ENCODE measurements around the gene ENPP7.

GRCh38 chr17:79707931-79708891 lies 22.5 kb upstream of the ENPP7 start:
- TF ChIP-seq CTCF (IDR thresholded peaks at IDR 0.05 in 4 of 5, conservative IDR thresholded peaks at IDR 0.05 in 1 of 5), result peak; percentile 41 to 81 (median 63)
- TF ChIP-seq POLR2A (IDR thresholded peaks at IDR 0.05), result no peak
